HCT116 (cell line): ENCODE measurements around the gene GALNT17. TPM values are rescaled to one million over a fixed set of nuclear protein-coding genes. Genes with fewer than 3 reads are reported as not detected.

Experiments used
- ATAC-seq: fragments of 200-7000 bp; cut with Tn5 transposase; 2 replicates; pipeline ENCODE4 v1.9.1; 2020; ENCODE audit warnings: mild to moderate bottlenecking, moderate library complexity
- BruUV-seq: library from RNA; stranded (reverse); fragments of 400-500 nt; replicated peaks from 2 replicates; lab custom pipeline; 2021; lab: Mats Ljungman, UMichigan
- CTCF ChIA-PET: fragments of 300-600 bp; sonication (Branson Sonifier 250); formaldehyde crosslinking; loops from one replicate; lab custom pipeline; 2021; ENCODE audit warnings: antibody characterized with exemption; lab: Charles Lee
- POLR2A ChIA-PET: fragments of 300-600, 350-600 bp; sonication (Branson Sonifier 250); formaldehyde crosslinking; loops from one replicate; lab custom pipeline; 2021; ENCODE audit warnings: antibody characterized with exemption; lab: Charles Lee
- RAD21 ChIA-PET, 2 experiments: fragments of 300-600 bp; sonication (Branson Sonifier 250); formaldehyde crosslinking; loops; one replicate each; lab custom pipeline; 2023; ENCODE audit warnings: low total read pairs in 2 of 2; ENCODE audit not compliant: uncharacterized antibody in 2 of 2, unreplicated experiment in 2 of 2, low non-redundant PET in 1 of 2; lab: Charles Lee
- DNase-seq: peaks from one replicate; pipeline ENCODE4 v3.0.0-alpha.2; 2010; ENCODE audit warnings: low read depth, low spot score
- H2AFZ ChIP-seq: fragments of 200-600 bp; shearing (Covaris generic), sonication (generic); 2 replicates; pipeline ENCODE4 v1.6.1; 2017; ENCODE audit warnings: low read depth, mixed run types, mixed read lengths, antibody characterized with exemption, low read length; ENCODE audit not compliant: poor library complexity, severe bottlenecking
- H3K27ac ChIP-seq: 2 replicates; pipeline ENCODE4 v1.5.1; 2012; ENCODE audit warnings: low read depth, low read length
- H3K27me3 ChIP-seq: fragments of 200-600 bp; sonication (generic); 2 replicates; pipeline ENCODE4 v1.6.1; 2016; ENCODE audit warnings: mixed run types, low read length, mixed read lengths; ENCODE audit not compliant: insufficient read depth
- H3K36me3 ChIP-seq, 2 experiments: fragments of 200-500 bp in 1 of 2; fragments of 200-600 bp in 1 of 2; sonication (Bioruptor generic) in 1 of 2; sonication (generic) in 1 of 2; 2 replicates each; pipeline versions ENCODE4 v1.5.1 to v1.6.1; 2014 to 2016; ENCODE audit warnings: low read length in 2 of 2, inconsistent platforms in 1 of 2, mixed read lengths in 1 of 2, mixed run types in 1 of 2; ENCODE audit not compliant: insufficient read depth in 2 of 2, control insufficient read depth in 1 of 2
- H3K4me1 ChIP-seq, 2 experiments: fragments of 200-600 bp in 1 of 2; sonication (generic) in 1 of 2; 2 replicates each; pipeline versions ENCODE4 v1.5.1 to v1.6.1; 2012 to 2017; ENCODE audit warnings: low read length in 2 of 2, inconsistent platforms in 1 of 2, mild to moderate bottlenecking in 1 of 2, mixed read lengths in 1 of 2, mixed run types in 1 of 2, moderate library complexity in 1 of 2; ENCODE audit not compliant: insufficient read depth in 2 of 2, control insufficient read depth in 1 of 2
- H3K4me2 ChIP-seq: fragments of 200-600 bp; sonication (generic); 2 replicates; pipeline ENCODE4 v1.6.1; 2017; ENCODE audit warnings: mixed run types, low read length, mixed read lengths
- H3K4me3 ChIP-seq, 2 experiments: fragments of 200-600 bp in 1 of 2; sonication (generic) in 1 of 2; replicated peaks in 1 of 2; 2 replicates each; pipeline ENCODE4 v1.5.1; 2011 to 2016; ENCODE audit warnings: low read length in 2 of 2, control low read depth in 1 of 2, low read depth in 1 of 2, mild to moderate bottlenecking in 1 of 2, mixed read lengths in 1 of 2, mixed run types in 1 of 2
- H3K79me2 ChIP-seq: fragments of 200-600 bp; sonication (generic); 2 replicates; pipeline ENCODE4 v1.6.1; 2017; ENCODE audit warnings: mild to moderate bottlenecking, mixed run types, low read length, moderate library complexity, mixed read lengths; ENCODE audit not compliant: insufficient read depth
- H3K9ac ChIP-seq: fragments of 200-600 bp; sonication (generic); 2 replicates; pipeline ENCODE4 v1.6.1; 2016; ENCODE audit warnings: low read length, mixed read lengths
- H3K9me2 ChIP-seq: fragments of 200-600 bp; sonication (generic), shearing (Covaris generic); 2 replicates; pipeline ENCODE4 v1.6.1; 2017; ENCODE audit warnings: mixed run types, mild to moderate bottlenecking, moderate library complexity; ENCODE audit not compliant: insufficient read depth
- H3K9me3 ChIP-seq, 2 experiments: fragments of 200-500 bp in 1 of 2; fragments of 200-600 bp in 1 of 2; sonication (Bioruptor generic) in 1 of 2; sonication (generic) in 1 of 2; 2 replicates each; pipeline ENCODE4 v1.6.1; 2014 to 2017; ENCODE audit warnings: low read length in 2 of 2, mixed read lengths in 2 of 2, inconsistent platforms in 1 of 2, low read depth in 1 of 2, mild to moderate bottlenecking in 1 of 2, mixed run types in 1 of 2, moderate library complexity in 1 of 2; ENCODE audit not compliant: control insufficient read depth in 1 of 2, insufficient read depth in 1 of 2
- H4K20me1 ChIP-seq: fragments of 200-600 bp; sonication (generic), shearing (Covaris generic); 2 replicates; pipeline ENCODE4 v1.6.1; 2017; ENCODE audit warnings: mixed run types, mild to moderate bottlenecking, moderate library complexity; ENCODE audit not compliant: insufficient read depth
- CTCF ChIP-seq, 3 experiments: fragments of 200-600 bp in 1 of 3; sonication (generic) in 1 of 3; IDR thresholded peaks in 2 of 3; conservative IDR thresholded peaks in 1 of 3; 2 replicates each; pipeline ENCODE4 v1.5.1; 2012 to 2017; ENCODE audit warnings: low read depth in 2 of 3, low read length in 2 of 3, antibody characterized with exemption in 1 of 3, borderline replicate concordance in 1 of 3, control low read depth in 1 of 3, mild to moderate bottlenecking in 1 of 3, mixed read lengths in 1 of 3, mixed run types in 1 of 3, moderate library complexity in 1 of 3; ENCODE audit not compliant: insufficient read depth in 1 of 3
- EGR1 ChIP-seq: IDR thresholded peaks from 2 replicates; pipeline ENCODE4 v1.6.1; 2012; ENCODE audit warnings: low read depth
- EZH2phosphoT487 ChIP-seq: fragments of 200-600 bp; IDR thresholded peaks from 2 replicates; pipeline ENCODE4 v1.6.1; 2018; ENCODE audit warnings: antibody characterized with exemption, borderline replicate concordance
- FOSL1 ChIP-seq: IDR thresholded peaks from 2 replicates; pipeline ENCODE4 v1.6.1; 2012; ENCODE audit warnings: low read depth
- MAX ChIP-seq: IDR thresholded peaks from 2 replicates; pipeline ENCODE4 v1.6.1; 2012
- RAD21 ChIP-seq: IDR thresholded peaks from 2 replicates; pipeline ENCODE4 v1.6.1; 2012; ENCODE audit warnings: low read depth, mild to moderate bottlenecking
- SIN3A ChIP-seq: IDR thresholded peaks from 2 replicates; pipeline ENCODE4 v1.6.1; 2012; ENCODE audit warnings: low read depth
- SRF ChIP-seq: IDR thresholded peaks from 2 replicates; pipeline ENCODE4 v1.6.1; 2012; ENCODE audit warnings: low read depth
- ZFX ChIP-seq: fragments of 450-650 bp; IDR thresholded peaks from 2 replicates; pipeline ENCODE4 v1.6.1; 2017
- intact Hi-C: fragments of 100-400 bp; cut with micrococcal nuclease; formaldehyde crosslinking; loops from 2 replicates; pipeline ENCODE4 v1.10.0; 2022
- total RNA-seq: library from RNA; stranded (reverse); gene quantifications from one replicate; pipeline ENCODE4 v1.2.1, GENCODE V29; 2021; ENCODE audit not compliant: unreplicated experiment

The GALNT17 gene
- total RNA-seq, 1 experiment from 2014 or later: not detected

GRCh38 chr7:71509381-71509780 lies 377.4 kb downstream of the GALNT17 start (continued):
- no peak for TF ChIP-seq CTCF (IDR thresholded peaks at IDR 0.05 in 2 of 3, conservative IDR thresholded peaks at IDR 0.05 in 1 of 3; ENCODE audit: borderline replicate concordance in 1 of 3, insufficient read depth in 1 of 3, low read depth in 2 of 3, low read length in 2 of 3)
- no peak for TF ChIP-seq FOSL1
- no peak for TF ChIP-seq SRF

- Histone ChIP-seq H3K36me3 (no peaks in the 10 kb centered on the region), H3K4me3 (no peak overlapping the region)
- RAD21 ChIA-PET: no interaction called here
- TF ChIP-seq SIN3A (no peak), EZH2phosphoT487 (no peak), MAX (no peak), ZFX (no peak), EGR1 (no peak), RAD21 (no peak)
- TF ChIP-seq, all 23 proteins: peak for 0
- Histone ChIP-seq H3K9me2 (no peaks in the 10 kb centered on the region), H3K79me2 (no peaks in the 10 kb centered on the region), H3K4me1 (no peaks in the 10 kb centered on the region), H3K9me3 (peaks cover 0 to 28% of the 10 kb centered on the region in 2 experiments; a peak in 2 of 4 replicates), H3K27me3 (no peaks in the 10 kb centered on the region), H3K27ac (no peak overlapping the region), H3K4me2 (no peak overlapping the region), H4K20me1 (no peaks in the 10 kb centered on the region), H3K9ac (no peak overlapping the region), H2AFZ (no peak overlapping the region)
- no peak for ATAC-seq
- DNase-seq: no peak
- no TSS peak for BruUV-seq
- CTCF ChIA-PET: no interaction called here
- intact Hi-C loops: no loop called here
- POLR2A ChIA-PET: no interaction called here
Observed at GRCh38 chr7:71511361-71511807, 379.4 kb downstream of the GALNT17 start.
